GM19467 (cell line): ENCODE measurements around the gene PPIA.
"Not testable (repeated sequence)": the region's sequence is repeated elsewhere in the genome, so short reads cannot be mapped to it uniquely, and the experiment has no call there.

Experiments used
- ATAC-seq: cut with Tn5 transposase; IDR thresholded peaks from one replicate; pipeline ENCODE4 v1.9.1; 2021; ENCODE audit warnings: mild to moderate bottlenecking, moderate library complexity; ENCODE audit not compliant: unreplicated experiment

Gene PPIA

GRCh38 chr7:44762726-44763522 lies 33.6 kb upstream of the PPIA start:
- ATAC-seq, result no peak

DNA sequence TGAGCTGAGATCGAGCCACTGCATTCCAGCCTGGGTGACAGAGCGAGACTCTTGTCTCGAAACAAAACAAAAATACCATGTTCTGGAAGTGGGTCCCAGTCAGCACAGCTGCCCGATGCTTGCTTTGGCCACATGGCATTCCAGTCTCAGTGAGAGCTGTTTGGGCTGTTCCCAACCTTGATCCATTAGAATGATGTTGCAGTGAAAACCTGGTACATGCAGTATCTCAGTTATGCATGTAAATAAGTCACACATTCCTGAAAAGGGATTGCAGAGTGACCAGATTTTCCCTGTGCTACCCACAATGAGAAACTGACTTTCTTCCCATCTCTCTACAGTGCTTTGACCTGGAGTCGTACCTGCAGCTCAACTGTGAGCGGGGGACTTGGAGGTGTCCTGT lies 32.4 kb upstream of the PPIA start:
- no peak for ATAC-seq

DNA sequence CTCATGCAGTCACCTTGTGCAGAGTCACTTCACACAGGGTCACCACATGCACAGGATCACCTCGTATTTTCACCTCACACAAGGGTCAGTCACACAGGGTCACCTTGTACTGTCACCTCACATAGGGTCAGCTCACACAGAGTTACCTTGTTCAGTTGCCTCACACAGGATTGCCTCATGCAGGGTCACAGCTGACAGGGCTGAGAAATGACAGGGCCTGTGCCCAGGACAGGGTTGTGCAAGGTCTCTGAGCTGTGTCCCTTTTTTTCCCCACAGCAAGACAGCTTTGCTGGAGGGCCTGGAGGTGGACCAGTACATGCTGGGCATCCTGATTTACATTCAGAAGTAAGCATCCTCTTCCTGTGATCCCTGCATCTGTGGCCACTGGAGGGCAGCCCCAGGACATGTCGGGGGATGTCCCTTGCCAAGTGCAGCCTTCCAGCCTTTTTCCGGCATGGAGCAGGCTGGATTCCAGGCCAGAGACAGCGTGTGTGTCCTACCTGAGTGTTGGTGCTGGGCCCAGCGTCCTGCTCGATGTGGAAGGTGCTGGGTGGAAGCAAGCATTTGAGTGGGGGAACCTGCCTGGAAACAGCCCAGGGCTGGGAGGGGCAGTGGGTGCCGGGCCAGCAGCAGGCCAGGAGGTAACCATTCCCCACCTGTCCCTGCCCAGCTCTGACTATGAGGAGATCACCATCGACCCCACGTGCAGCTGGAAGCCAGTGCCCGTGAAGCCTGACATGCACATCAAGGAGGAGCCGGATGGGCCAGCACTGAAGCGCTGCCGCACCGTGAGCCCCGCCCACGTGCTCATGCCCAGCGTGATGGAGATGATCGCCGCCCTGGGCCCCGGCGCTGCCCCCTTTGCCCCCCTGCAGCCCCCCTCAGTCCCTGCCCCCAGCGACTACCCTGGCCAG lies 31.6 kb upstream of the PPIA start:
- no peak for ATAC-seq

DNA sequence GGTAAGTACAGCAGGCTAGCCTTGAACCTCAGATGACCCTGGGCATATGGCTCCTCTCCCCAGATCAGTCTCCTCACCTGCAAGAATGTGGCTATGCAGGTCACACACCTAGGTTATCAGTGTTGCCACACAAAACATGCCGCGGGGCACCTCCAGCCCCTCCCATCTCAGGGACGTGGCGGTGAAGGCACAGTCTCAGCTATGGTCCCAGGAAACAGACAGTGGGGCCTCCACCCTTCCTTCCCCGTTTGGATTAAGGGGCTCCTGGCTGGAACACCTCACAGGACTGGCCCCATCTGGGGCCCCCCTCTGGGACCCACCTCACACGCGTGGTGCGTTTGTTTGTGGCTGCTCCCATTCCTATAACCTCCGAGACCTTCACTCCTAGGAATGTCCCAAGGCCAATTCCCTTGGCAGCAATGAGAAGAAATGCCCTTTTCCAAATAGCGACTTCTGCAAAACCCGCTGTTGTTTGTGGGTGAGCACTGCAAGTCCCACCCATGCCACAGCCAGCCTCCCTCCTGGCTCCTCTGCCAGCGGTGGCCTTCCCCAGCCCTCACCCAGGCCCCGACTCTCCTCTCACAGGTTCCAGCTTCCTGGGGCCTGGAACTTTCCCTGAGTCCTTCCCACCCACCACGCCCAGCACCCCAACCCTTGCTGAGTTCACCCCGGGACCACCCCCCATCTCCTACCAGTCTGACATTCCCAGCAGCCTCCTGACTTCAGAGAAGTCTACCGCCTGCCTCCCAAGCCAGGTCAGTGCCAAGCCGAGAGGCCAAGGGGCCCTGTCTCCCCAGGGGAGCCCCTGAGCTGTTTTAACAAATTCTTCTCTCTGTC lies 30.7 kb upstream of the PPIA start:
- ATAC-seq, result no peak

DNA sequence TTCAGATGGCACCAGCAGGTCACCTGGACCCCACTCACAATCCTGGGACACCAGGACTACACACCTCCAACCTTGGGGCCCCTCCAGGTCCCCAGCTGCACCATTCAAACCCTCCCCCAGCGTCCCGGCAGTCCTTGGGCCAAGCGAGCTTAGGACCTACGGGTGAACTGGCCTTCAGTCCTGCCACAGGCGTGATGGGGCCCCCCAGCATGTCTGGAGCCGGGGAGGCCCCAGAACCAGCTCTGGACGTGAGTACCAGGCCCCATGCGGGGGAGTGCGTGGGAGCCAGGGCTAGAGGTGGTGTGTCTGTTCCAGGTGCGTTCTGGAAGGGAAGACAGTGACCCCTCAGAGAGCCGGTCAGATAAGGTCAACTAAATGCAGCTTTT lies 30.1 kb upstream of the PPIA start:
- ATAC-seq, result no peak

- ATAC-seq, result no peak
These were observed 29.2 kb upstream of the PPIA start for GRCh38 chr7:44767134-44767911.

- ATAC-seq, result peak; percentile 60
These were observed 28.4 kb upstream of the PPIA start for GRCh38 chr7:44767912-44768627.

DNA sequence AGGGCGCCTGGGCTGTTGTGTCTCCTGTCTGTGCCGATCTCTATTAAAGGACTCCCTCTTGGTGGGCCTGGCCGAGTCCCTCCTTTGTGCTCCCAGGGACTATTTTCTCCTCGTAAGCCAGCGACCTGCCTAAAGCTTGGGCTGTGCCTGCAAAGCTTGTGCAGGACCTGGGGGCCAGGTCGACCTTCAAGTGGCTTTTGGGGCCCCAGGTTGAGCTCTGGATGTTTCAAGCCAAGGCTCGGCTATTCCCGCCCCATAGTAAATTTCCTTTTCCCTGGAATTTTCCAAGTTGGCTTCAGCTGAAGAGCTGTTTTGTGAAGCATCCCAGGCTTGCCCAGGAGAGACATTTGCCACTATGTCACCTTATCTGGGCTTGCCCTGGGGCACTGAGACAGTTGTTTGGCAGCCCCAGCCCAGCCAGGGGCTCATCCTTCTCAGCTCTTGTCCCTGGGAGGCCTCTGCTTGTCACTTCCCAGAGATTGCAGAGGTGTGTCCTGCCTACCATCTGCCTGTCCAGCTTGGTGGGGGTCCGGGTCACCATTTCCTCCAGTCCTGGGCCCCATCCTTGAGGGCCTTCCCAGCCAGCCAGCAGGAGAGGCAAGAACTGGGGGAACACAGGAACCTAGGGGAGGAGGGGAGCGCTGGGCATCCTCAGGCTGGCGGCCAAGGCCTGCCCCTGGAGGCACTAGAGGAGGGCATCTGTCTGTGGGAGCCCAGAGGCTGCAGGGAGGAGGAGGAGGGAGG lies 27.7 kb upstream of the PPIA start:
- ATAC-seq, result peak; percentile 14

DNA sequence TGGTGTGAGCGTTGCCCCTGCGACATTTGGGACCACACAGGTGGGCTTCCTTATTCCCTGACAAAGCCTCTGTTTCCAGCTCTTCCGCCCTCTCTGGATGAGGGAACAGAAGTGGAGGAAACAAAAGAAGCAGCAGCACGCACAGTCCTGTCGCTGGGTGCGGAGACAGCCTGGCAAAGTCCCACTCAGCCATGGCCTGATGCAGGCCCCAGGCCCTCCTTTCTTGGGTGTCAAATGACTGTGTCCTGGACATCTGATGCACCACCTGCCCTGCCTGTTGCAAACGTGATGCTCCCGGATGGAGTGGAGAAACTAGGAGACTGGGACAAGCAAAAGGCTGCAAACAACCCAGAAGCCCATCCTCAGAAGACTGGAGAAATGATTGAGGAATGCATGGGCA lies 27.1 kb upstream of the PPIA start:
- ATAC-seq, result no peak

DNA sequence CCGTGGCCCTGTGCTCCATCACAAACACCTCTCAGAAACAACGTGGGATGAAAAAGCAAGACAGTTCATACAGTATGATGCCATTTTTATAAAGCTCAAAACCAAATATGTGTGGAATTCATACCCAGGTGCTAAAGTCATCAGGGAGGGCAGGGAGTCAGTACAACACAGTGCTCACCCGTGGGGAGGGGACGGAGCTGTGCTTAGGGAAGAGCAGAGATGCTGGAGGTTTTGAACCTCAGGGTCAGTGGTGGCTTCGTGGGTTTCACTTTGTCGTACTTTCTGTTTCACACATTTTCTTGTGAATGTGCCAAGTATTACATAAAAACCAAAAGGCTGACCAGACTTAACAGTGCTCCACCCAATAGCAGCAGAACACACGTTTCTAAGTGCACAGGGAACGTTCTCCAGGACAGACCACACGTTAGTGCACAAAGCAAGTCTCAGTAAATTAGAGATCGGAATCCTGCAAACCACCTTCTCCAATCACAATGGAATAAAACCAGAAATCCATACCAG lies 26.6 kb upstream of the PPIA start:
- ATAC-seq, result no peak

GRCh38 chr7:44771358-44771757 lies 25.1 kb upstream of the PPIA start:
- no peak for ATAC-seq

DNA sequence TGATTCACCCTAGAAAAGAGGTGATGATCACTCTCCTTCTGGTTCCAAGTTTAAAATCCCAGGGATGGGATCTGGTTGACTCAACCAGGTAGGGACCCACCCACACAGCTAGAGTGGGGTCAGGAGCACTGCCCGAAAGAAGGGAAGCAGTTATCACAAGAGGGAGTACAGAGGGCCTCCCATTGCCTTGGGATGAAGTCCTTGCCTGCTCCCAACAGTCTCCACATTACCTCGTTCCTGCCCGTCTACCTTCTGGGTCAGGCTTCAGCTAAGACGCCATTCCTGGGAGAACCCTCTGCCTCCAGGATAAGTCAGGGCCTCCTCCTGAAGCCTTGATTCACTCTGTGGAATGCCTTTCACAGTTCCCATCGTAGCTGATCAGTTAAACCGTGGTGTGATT lies 24.0 kb upstream of the PPIA start:
- no peak for ATAC-seq

- ATAC-seq, result no peak
These were observed 23.6 kb upstream of the PPIA start for GRCh38 chr7:44772867-44773266.

DNA sequence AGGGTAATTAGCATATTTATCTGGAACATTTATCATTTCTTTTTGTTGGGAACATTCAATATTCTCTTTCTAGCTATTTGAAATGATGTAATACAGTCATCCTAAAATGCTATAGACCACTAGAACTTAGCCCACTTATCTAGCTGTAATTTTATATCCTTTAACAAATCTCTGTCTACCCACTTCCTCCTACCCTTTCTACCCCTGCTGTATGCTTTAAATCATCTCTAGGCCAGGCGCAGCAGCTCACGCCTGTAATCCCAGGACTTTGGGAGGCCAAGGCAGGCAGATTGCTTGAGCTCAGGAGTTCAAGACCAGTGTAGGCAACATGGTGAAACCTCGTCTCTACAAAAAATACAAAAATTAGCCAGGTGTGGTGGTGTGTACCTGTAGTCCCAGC lies 22.0 kb upstream of the PPIA start:
- ATAC-seq, result not testable (repeated sequence)

DNA sequence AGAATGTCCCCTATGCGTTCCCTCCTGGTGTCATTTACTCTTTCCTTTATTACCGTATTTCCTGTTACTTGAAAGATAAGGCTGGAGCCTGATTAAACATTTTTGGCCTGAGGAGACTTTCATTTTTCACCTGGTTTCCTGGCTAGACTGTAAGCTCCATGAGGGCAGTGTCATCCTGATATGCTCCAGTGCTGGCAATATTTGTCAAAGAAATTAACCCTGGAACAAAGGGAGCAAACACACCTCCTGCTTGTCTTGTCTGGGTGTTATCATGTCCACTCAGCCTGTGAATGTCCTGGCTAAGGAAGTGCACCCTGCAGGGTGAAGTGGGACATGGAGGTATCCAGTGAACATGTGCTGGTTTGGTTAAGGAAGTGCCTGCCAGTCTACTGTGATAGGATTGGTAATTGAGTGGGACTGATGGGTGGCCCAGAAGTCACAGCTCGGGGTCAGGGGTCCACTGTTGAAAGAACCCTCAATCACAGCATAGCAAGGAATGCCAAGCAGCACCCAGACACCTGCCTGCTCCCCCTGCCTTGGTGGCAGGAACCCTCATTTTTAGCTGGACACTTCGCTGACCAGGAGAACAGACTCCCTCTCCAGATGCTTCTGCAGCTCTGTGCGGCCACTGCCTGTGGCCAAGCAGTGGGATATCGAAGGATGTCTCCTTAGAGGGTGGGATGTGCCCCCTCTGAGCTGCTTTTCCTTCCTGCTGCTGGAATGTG lies 20.9 kb upstream of the PPIA start:
- no peak for ATAC-seq

- no peak for ATAC-seq
These were observed 20.3 kb upstream of the PPIA start for GRCh38 chr7:44776211-44776610.

GRCh38 chr7:44782460-44782859 lies 14.0 kb upstream of the PPIA start:
- no peak for ATAC-seq

- ATAC-seq, result no peak
These were observed 13.1 kb upstream of the PPIA start for GRCh38 chr7:44783407-44783806.
